HepG2 (cell line): ENCODE measurements around the gene TGFBRAP1. TPM values are rescaled to one million over a fixed set of nuclear protein-coding genes. Genes with fewer than 3 reads are reported as not detected.

Experiments used
- ATF1 ChIP-seq: IDR thresholded peaks from 2 replicates; pipeline ENCODE4 v1.6.1; 2016; ENCODE audit warnings: mild to moderate bottlenecking, control low read depth
- BHLHE40 ChIP-seq: IDR thresholded peaks from 2 replicates; pipeline ENCODE4 v1.6.1; 2011; ENCODE audit warnings: low read length, improper control_type of control experiment
- ETV6 ChIP-seq: sonication (generic); formaldehyde crosslinking; conservative IDR thresholded peaks from 2 replicates; pipeline ENCODE4 v1.4.0; 2020; ENCODE audit warnings: missing genetic modification reagents
- HDAC1 ChIP-seq: sonication (generic); formaldehyde crosslinking; IDR thresholded peaks from 2 replicates; pipeline ENCODE4 v1.5.1; 2020; ENCODE audit warnings: mild to moderate bottlenecking, missing genetic modification reagents
- HNRNPK ChIP-seq: fragments of 200-400 bp; formaldehyde crosslinking; IDR thresholded peaks from 2 replicates; pipeline ENCODE4 v1.6.1; 2018; ENCODE audit warnings: low read length, low read depth, moderate library complexity, mild to moderate bottlenecking; ENCODE audit not compliant: poor library complexity, severe bottlenecking
- ISX ChIP-seq: sonication (generic); formaldehyde crosslinking; conservative IDR thresholded peaks from 2 replicates; pipeline ENCODE4 v1.5.0; 2020; ENCODE audit warnings: missing genetic modification reagents
- KDM4B ChIP-seq: sonication (generic); formaldehyde crosslinking; IDR thresholded peaks from 2 replicates; pipeline ENCODE4 v1.4.0; 2020; ENCODE audit warnings: missing genetic modification reagents
- POGZ ChIP-seq: sonication (generic); formaldehyde crosslinking; IDR thresholded peaks from 2 replicates; pipeline ENCODE4 v1.4.0; 2020; ENCODE audit warnings: mild to moderate bottlenecking, missing genetic modification reagents
- SIN3A ChIP-seq: IDR thresholded peaks from 2 replicates; pipeline ENCODE4 v1.6.1; 2011; ENCODE audit warnings: low read depth, mild to moderate bottlenecking, control low read depth, low read length, borderline replicate concordance
- polyA plus RNA-seq, 8 experiments: library from polyadenylated mRNA; depleted of rRNA in 3 of 8; stranded (reverse) in 7 of 8; unstranded in 1 of 8; fragments of >200 nt; fragmentation: Illumina TruSeq in 4 of 8; extraction: Trizol in 4 of 8; gene quantifications; 2 replicates each; pipeline versions ENCODE4 v1.2.1 to v1.2.3, GENCODE V29; 2011 to 2016; ENCODE audit warnings: low read depth in 4 of 8, missing spikeins in 1 of 8, mixed read lengths in 1 of 8; ENCODE audit not compliant: insufficient read depth in 1 of 8
- total RNA-seq, 5 experiments: library from RNA; depleted of rRNA; stranded (reverse); fragments of >200 nt; fragmentation: Illumina TruSeq; extraction: Trizol; gene quantifications; 2 replicates each; pipeline ENCODE4 v1.2.3, GENCODE V29; 2016; ENCODE audit warnings: low read depth in 1 of 5
- TF ChIP-seq, protein P1 (sequence below), 2 experiments: IDR thresholded peaks; 2 replicates each; pipeline ENCODE4 v1.6.1; 2011 to 2012; ENCODE audit warnings: low read length in 2 of 2, borderline replicate concordance in 1 of 2, low read depth in 1 of 2, mild to moderate bottlenecking in 1 of 2, moderate library complexity in 1 of 2
- TF ChIP-seq, protein P2 (sequence below): sonication (generic); formaldehyde crosslinking; IDR thresholded peaks from 2 replicates; pipeline ENCODE4 v1.4.0; 2020; ENCODE audit warnings: missing genetic modification reagents
- TF ChIP-seq, protein P3 (sequence below): IDR thresholded peaks from 2 replicates; pipeline ENCODE4 v1.6.1; 2016
- TF ChIP-seq, protein P4 (sequence below): sonication (generic); formaldehyde crosslinking; IDR thresholded peaks from 2 replicates; pipeline ENCODE4 v1.8.1; 2023; ENCODE audit warnings: mild to moderate bottlenecking, moderate library complexity, missing genetic modification reagents
- TF ChIP-seq, protein P5 (sequence below): sonication (generic); formaldehyde crosslinking; IDR thresholded peaks from 2 replicates; pipeline ENCODE4 v1.4.0; 2020; ENCODE audit warnings: missing genetic modification reagents, low read depth, mild to moderate bottlenecking, borderline replicate concordance

TGFBRAP1 gene
- total and polyA plus RNA-seq, 2 of the 13 experiments (the other 11 are each of a cell fraction or from before 2014, with no cell fraction given), result 12.7 to 22.9 TPM

DNA sequence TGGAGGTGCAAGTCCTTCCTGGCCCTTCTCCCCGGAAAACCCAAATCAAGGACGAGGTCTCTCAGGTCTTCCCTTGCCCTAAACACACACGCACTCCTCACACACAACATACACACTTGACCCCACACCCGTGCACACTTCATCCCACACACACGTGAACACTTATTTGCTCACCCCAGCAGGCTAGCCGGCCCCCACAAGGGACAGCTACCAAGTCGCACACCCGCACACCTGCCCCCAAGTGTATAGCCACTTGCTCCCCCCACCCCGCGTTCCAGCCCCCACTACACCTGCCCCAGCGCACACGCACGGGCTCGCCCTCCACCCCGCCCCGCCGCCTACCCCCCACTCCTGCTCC is 359 bp downstream of the TGFBRAP1 start (continued):
- TF ChIP-seq, protein P1, sequence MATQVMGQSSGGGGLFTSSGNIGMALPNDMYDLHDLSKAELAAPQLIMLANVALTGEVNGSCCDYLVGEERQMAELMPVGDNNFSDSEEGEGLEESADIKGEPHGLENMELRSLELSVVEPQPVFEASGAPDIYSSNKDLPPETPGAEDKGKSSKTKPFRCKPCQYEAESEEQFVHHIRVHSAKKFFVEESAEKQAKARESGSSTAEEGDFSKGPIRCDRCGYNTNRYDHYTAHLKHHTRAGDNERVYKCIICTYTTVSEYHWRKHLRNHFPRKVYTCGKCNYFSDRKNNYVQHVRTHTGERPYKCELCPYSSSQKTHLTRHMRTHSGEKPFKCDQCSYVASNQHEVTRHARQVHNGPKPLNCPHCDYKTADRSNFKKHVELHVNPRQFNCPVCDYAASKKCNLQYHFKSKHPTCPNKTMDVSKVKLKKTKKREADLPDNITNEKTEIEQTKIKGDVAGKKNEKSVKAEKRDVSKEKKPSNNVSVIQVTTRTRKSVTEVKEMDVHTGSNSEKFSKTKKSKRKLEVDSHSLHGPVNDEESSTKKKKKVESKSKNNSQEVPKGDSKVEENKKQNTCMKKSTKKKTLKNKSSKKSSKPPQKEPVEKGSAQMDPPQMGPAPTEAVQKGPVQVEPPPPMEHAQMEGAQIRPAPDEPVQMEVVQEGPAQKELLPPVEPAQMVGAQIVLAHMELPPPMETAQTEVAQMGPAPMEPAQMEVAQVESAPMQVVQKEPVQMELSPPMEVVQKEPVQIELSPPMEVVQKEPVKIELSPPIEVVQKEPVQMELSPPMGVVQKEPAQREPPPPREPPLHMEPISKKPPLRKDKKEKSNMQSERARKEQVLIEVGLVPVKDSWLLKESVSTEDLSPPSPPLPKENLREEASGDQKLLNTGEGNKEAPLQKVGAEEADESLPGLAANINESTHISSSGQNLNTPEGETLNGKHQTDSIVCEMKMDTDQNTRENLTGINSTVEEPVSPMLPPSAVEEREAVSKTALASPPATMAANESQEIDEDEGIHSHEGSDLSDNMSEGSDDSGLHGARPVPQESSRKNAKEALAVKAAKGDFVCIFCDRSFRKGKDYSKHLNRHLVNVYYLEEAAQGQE (IDR thresholded peaks at IDR 0.05; ENCODE audit: borderline replicate concordance in 1 of 2, low read depth in 1 of 2, low read length in 2 of 2), result 0 out of 4 replicates have a peak, but pooled peaks of 1 of the 2 experiments have one; percentile 13
- TF ChIP-seq ISX (no peak), POGZ (CRISPR knock-in tag) (no peak), ETV6 (CRISPR knock-in tag) (no peak), SIN3A (peak; percentile 2; the same call in 1 of the 2 replicates), ATF1 (no peak), HDAC1 (CRISPR knock-in tag) (peak; percentile 32; the same call in 1 of the 2 replicates), HNRNPK (no peak), BHLHE40 (peak; percentile 58; the same call in 1 of the 2 replicates), KDM4B (CRISPR knock-in tag) (no peak)
- TF ChIP-seq, protein P2, sequence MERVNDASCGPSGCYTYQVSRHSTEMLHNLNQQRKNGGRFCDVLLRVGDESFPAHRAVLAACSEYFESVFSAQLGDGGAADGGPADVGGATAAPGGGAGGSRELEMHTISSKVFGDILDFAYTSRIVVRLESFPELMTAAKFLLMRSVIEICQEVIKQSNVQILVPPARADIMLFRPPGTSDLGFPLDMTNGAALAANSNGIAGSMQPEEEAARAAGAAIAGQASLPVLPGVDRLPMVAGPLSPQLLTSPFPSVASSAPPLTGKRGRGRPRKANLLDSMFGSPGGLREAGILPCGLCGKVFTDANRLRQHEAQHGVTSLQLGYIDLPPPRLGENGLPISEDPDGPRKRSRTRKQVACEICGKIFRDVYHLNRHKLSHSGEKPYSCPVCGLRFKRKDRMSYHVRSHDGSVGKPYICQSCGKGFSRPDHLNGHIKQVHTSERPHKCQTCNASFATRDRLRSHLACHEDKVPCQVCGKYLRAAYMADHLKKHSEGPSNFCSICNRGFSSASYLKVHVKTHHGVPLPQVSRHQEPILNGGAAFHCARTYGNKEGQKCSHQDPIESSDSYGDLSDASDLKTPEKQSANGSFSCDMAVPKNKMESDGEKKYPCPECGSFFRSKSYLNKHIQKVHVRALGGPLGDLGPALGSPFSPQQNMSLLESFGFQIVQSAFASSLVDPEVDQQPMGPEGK (CRISPR knock-in tag), result peak; percentile 76
- TF ChIP-seq, protein P3, sequence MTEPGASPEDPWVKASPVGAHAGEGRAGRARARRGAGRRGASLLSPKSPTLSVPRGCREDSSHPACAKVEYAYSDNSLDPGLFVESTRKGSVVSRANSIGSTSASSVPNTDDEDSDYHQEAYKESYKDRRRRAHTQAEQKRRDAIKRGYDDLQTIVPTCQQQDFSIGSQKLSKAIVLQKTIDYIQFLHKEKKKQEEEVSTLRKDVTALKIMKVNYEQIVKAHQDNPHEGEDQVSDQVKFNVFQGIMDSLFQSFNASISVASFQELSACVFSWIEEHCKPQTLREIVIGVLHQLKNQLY, result peak; percentile 13; the same call in 1 of the 2 replicates
- TF ChIP-seq, protein P4, sequence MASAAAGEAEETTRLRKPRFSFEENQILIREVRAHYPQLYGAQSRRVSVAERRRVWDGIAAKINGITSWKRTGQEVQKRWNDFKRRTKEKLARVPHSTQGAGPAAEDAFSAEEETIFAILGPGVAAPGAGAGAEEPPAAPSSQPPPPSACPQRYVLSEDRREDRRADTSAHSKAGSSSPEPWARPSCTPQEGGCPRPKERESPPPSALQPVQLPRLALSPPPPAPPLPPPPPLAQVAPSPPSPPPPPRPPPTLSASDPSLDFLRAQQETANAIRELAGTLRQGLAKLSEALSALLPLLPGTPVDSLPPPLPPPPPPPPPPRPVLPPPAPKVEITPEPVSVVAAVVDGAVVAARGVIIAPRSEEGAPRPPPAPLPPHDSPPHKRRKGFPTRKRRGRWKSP, result no peak
- TF ChIP-seq, protein P5, sequence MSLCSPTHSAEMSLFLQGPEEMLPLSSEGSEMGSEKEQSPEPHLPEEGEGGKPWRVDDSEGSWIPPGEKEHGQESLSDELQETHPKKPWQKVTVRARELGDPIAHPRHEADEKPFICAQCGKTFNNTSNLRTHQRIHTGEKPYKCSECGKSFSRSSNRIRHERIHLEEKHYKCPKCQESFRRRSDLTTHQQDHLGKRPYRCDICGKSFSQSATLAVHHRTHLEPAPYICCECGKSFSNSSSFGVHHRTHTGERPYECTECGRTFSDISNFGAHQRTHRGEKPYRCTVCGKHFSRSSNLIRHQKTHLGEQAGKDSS (CRISPR knock-in tag), result 0 out of 2 replicates have a peak, but pooled peaks have one; percentile 6
